ENCODE data around the gene ITGAL. TPM values are rescaled to one million over a fixed set of nuclear protein-coding genes. Genes with fewer than 3 reads are reported as not detected.

ITGAL gene
- total and polyA plus RNA-seq, 4 donors: 14.4 to 48.1 (median 24.0) TPM

DNA sequence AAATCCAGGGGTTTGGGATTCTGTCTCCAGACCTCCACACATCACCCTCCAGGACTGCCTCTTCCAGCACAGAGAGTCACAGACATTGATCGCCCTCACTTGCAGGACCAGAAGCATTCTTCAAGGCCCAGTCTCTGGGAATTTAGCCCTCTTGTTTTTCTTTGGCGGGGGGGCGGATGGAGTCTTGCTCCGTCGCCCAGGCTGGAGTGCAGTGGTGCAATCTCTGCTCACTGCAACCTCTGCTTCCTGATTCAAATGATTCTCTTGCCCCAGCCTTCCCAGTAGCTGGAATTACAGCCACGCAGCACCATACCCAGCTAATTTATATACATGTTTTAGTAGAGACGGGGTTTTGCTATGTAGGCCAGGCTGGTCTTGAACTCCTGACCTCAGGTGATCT, 8.5 kb upstream of the ITGAL start:
- ATAC-seq (ENCODE audit: insufficient read depth, low FRiP score) (no peak), DNase-seq (no peak)
- Histone ChIP-seq H3K27me3 (ENCODE audit: control insufficient read depth in 3 of 3, insufficient read depth in 3 of 3, low read length in 2 of 3) (no peaks in the 10 kb centered on the region), H3K9ac (ENCODE audit: insufficient read depth in 1 of 2, low read length in 2 of 2) (no peak overlapping the region), H3K4me1 (ENCODE audit: control insufficient read depth in 5 of 5, insufficient read depth in 5 of 5, low read length in 5 of 5) (no peaks in the 10 kb centered on the region), H3K9me3 (ENCODE audit: control insufficient read depth in 4 of 4, insufficient read depth in 3 of 4, low read length in 3 of 4) (no peaks in the 10 kb centered on the region), H3K27ac (ENCODE audit: low read depth in 1 of 2, low read length in 1 of 2) (no peak overlapping the region), H3K36me3 (ENCODE audit: control insufficient read depth in 4 of 4, insufficient read depth in 4 of 4, low read length in 4 of 4) (no peaks in the 10 kb centered on the region), H3K4me3 (no peak overlapping the region)
- 73 to 84% methylated on average over 7 of the region's 7 CpGs for WGBS, 2 donors
- TF ChIP-seq, protein P1, sequence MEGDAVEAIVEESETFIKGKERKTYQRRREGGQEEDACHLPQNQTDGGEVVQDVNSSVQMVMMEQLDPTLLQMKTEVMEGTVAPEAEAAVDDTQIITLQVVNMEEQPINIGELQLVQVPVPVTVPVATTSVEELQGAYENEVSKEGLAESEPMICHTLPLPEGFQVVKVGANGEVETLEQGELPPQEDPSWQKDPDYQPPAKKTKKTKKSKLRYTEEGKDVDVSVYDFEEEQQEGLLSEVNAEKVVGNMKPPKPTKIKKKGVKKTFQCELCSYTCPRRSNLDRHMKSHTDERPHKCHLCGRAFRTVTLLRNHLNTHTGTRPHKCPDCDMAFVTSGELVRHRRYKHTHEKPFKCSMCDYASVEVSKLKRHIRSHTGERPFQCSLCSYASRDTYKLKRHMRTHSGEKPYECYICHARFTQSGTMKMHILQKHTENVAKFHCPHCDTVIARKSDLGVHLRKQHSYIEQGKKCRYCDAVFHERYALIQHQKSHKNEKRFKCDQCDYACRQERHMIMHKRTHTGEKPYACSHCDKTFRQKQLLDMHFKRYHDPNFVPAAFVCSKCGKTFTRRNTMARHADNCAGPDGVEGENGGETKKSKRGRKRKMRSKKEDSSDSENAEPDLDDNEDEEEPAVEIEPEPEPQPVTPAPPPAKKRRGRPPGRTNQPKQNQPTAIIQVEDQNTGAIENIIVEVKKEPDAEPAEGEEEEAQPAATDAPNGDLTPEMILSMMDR (IDR thresholded peaks at IDR 0.05; ENCODE audit: control extremely low read depth, extremely low read depth): no peak

- H3K9me3 ChIP-seq (ENCODE audit: control insufficient read depth in 4 of 4, insufficient read depth in 3 of 4, low read length in 3 of 4): no peaks in the 10 kb centered on the region
- no peak for DNase-seq
- no peak for ATAC-seq (ENCODE audit: insufficient read depth, low FRiP score)
- H3K4me1 ChIP-seq (ENCODE audit: control insufficient read depth in 5 of 5, insufficient read depth in 5 of 5, low read length in 5 of 5): no peaks in the 10 kb centered on the region
- peaks cover 0 to 27% (median 6%) of the 10 kb centered on the region in 3 donors for H3K27me3 ChIP-seq (ENCODE audit: control insufficient read depth in 3 of 3, insufficient read depth in 3 of 3, low read length in 2 of 3)
- peaks cover 0 to 2% (median 0%) of the 10 kb centered on the region in 4 donors for H3K36me3 ChIP-seq (ENCODE audit: control insufficient read depth in 4 of 4, insufficient read depth in 4 of 4, low read length in 4 of 4)
- H3K4me3 ChIP-seq: no peak overlapping the region
- 78 to 91% methylated on average over 3 of the region's 3 CpGs for WGBS, 2 donors
- H3K27ac ChIP-seq (ENCODE audit: low read depth in 1 of 2, low read length in 1 of 2): no peak overlapping the region
- H3K9ac ChIP-seq (ENCODE audit: insufficient read depth in 1 of 2, low read length in 2 of 2): no peak overlapping the region
- TF ChIP-seq, protein P1 (IDR thresholded peaks at IDR 0.05; ENCODE audit: control extremely low read depth, extremely low read depth): no peak
Measured at GRCh38 chr16:30470170-30470512, 2.4 kb upstream of the ITGAL start.

DNA sequence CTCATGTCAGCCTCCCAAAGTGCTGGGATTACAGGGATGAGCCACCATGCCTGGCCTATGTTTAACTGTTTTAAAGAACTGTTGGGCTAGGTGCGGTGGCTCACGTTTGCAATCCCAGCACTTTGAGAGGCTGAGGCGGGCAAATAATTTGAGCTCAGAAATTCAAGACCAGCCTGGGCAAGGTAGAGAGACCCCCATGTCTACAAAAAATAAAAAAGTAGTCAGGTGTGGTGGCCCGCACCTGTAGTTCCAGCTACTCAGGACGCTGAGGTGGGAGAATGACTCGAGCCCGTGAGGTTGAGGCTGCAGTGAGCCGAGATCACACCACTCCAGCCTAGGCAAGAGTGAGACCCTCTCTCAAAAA, 1.9 kb upstream of the ITGAL start:
- peaks cover 0 to 4% (median 0%) of the 10 kb centered on the region in 4 donors for H3K36me3 ChIP-seq (ENCODE audit: control insufficient read depth in 4 of 4, insufficient read depth in 4 of 4, low read length in 4 of 4)
- 87 to 90% methylated on average over 8 of the region's 8 CpGs for WGBS, 2 donors
- DNase-seq: no peak
- no peak overlapping the region for H3K4me3 ChIP-seq
- no peak overlapping the region for H3K9ac ChIP-seq (ENCODE audit: insufficient read depth in 1 of 2, low read length in 2 of 2)
- H3K27ac ChIP-seq (ENCODE audit: low read depth in 1 of 2, low read length in 1 of 2): no peak overlapping the region
- peaks cover 0 to 31% (median 6%) of the 10 kb centered on the region in 3 donors for H3K27me3 ChIP-seq (ENCODE audit: control insufficient read depth in 3 of 3, insufficient read depth in 3 of 3, low read length in 2 of 3)
- TF ChIP-seq, protein P1 (IDR thresholded peaks at IDR 0.05; ENCODE audit: control extremely low read depth, extremely low read depth): no peak
- no peaks in the 10 kb centered on the region for H3K9me3 ChIP-seq (ENCODE audit: control insufficient read depth in 4 of 4, insufficient read depth in 3 of 4, low read length in 3 of 4)
- no peaks in the 10 kb centered on the region for H3K4me1 ChIP-seq (ENCODE audit: control insufficient read depth in 5 of 5, insufficient read depth in 5 of 5, low read length in 5 of 5)
- ATAC-seq (ENCODE audit: insufficient read depth, low FRiP score): no peak

Data from lung (tissue), 12 donors.